Measurements from ENCODE around the gene CTXND2. TPM values are rescaled to one million over a fixed set of nuclear protein-coding genes. Genes with fewer than 3 reads are reported as not detected.
A peak's percentile ranks its signal among the peaks of the same experiment; 100 is the strongest.

The CTXND2 gene
- total and polyA plus RNA-seq, 2 donors (not counting 3 experiments of a cell fraction or from before 2014, with no cell fraction given), result not detected

DNA sequence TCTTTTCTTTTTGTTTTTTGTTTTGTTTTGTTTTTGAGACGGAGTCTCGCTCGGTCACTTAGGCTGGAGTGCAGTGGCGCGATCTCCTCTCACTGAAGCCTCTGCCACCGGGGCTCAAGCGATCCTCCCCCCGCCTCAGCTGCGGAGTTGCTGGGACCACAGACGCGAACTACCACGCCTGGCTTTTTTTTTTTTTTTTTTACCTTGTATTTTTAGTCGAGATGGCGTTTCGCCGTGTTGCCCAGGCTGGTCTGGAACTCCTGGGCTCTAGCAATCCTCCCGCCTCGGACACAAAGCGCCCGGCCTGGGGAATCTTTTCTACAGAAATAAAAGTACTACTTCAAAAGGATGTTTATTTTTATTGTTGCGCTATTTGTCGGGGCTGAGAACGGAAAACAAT lies 38.1 kb downstream of the CTXND2 start:
- no peak for FAIRE-seq
- ChIA-PET POLR2A (no interaction called here), CTCF (no interaction called here)
- H3K36me3 ChIP-seq (ENCODE audit: control insufficient read depth in 2 of 2, extremely low read depth in 1 of 2, insufficient read depth in 2 of 2, low read length in 2 of 2), result peaks cover 2 to 4% of the 10 kb centered on the region in 2 experiments
- peak; percentile 23 for DNase-seq (ENCODE audit: low read depth, low spot score)
- TF ChIP-seq POLR2AphosphoS5 (IDR thresholded peaks at IDR 0.05; ENCODE audit: insufficient read depth, low read depth, low read length), result no peak
- TF ChIP-seq GATA2 (IDR thresholded peaks at IDR 0.05; ENCODE audit: insufficient read depth, insufficient read length, low read depth, low read length), result no peak
- no peak for TF ChIP-seq MYC (IDR thresholded peaks at IDR 0.05; ENCODE audit: low read depth, low read length)
- no peak for TF ChIP-seq FOS (IDR thresholded peaks at IDR 0.05; ENCODE audit: borderline replicate concordance, insufficient read depth, low read length)
- TF ChIP-seq CTCF (IDR thresholded peaks at IDR 0.05; ENCODE audit: extremely low read depth in 1 of 2, insufficient read depth in 1 of 2, low read depth in 1 of 2, low read length in 2 of 2), result no peak
- TF ChIP-seq JUN (IDR thresholded peaks at IDR 0.05; ENCODE audit: borderline replicate concordance, insufficient read depth, insufficient read length, low read depth), result no peak
- no peak for TF ChIP-seq MAX (IDR thresholded peaks at IDR 0.05; ENCODE audit: insufficient read depth, insufficient read length)
- no peak for TF ChIP-seq EZH2 (IDR thresholded peaks at IDR 0.05; ENCODE audit: borderline replicate concordance, low read depth, low read length, severe bottlenecking)
- H3K27ac ChIP-seq (ENCODE audit: insufficient read depth, low read depth, low read length), result no peak overlapping the region
- H3K4me1 ChIP-seq (ENCODE audit: control insufficient read depth, extremely low read depth, insufficient read depth, low read length), result peaks cover 6% of the 10 kb centered on the region
- peak overlapping the region; percentile 24 to 97 (median 50) for H3K4me3 ChIP-seq (replicated peaks in 1 of 3; ENCODE audit: insufficient read depth in 1 of 3, low read depth in 1 of 3, low read length in 3 of 3)
- H3K9ac ChIP-seq (replicated peaks; ENCODE audit: extremely low read depth, insufficient read depth, low read length), result peak overlapping the region; percentile 26
- peak overlapping the region; percentile 67 for H2AFZ ChIP-seq (ENCODE audit: low read depth, low read length)
- no peaks in the 10 kb centered on the region for H3K9me1 ChIP-seq (replicated peaks; ENCODE audit: control insufficient read depth, extremely low read depth, insufficient read depth, low read length)
- H4K20me1 ChIP-seq (replicated peaks; ENCODE audit: control insufficient read depth, extremely low read depth, insufficient read depth, low read length), result no peaks in the 10 kb centered on the region
- BruUV-seq (replicated peaks), result no TSS peak
- H3K4me2 ChIP-seq (ENCODE audit: insufficient read depth, low read length), result peak overlapping the region; percentile 58
- H3K9me3 ChIP-seq (replicated peaks; ENCODE audit: control insufficient read depth, insufficient read depth, low read length), result no peaks in the 10 kb centered on the region
- dilution Hi-C loops (cut with MboI; ENCODE audit: extremely low pct_ligation_motif_present, low sequenced_read_pairs), result no loop called here
- H3K79me2 ChIP-seq (ENCODE audit: control insufficient read depth, insufficient read depth, low read length), result peaks cover 9% of the 10 kb centered on the region
- no peaks in the 10 kb centered on the region for H3K27me3 ChIP-seq (ENCODE audit: control insufficient read depth in 2 of 2, insufficient read depth in 2 of 2, low read length in 2 of 2)
- intact Hi-C loops (cut with micrococcal nuclease), result no loop called here

All from endothelial cell of umbilical vein (primary cell).